Muscle of arm (tissue), 12 donors: Measurements from ENCODE around the gene FTSJ3. TPM values are rescaled to one million over a fixed set of nuclear protein-coding genes. Genes with fewer than 3 reads are reported as not detected.
"Not testable (repeated sequence)": the region's sequence is repeated elsewhere in the genome, so short reads cannot be mapped to it uniquely, and the experiment has no call there.

Source experiments
- DNase-seq: peaks from one replicate; pipeline ENCODE4 v3.0.0-alpha.2; 2013
- polyA plus RNA-seq, 12 donors: library from polyadenylated mRNA; unstranded; fragments of 120-200 nt; gene quantifications; one replicate each; pipeline ENCODE4 v1.2.1, GENCODE V29; 2013; ENCODE audit not compliant: insufficient read length in 12 of 12

The FTSJ3 gene
- polyA plus RNA-seq, 12 donors, result 27.6 to 47.4 (median 32.6) TPM; not detected in 1

- DNase-seq, result no peak
Measured at GRCh38 chr17:63830278-63830677, 2.8 kb upstream of the FTSJ3 start.

- DNase-seq, result no peak
Measured at GRCh38 chr17:63828936-63829335, 1.5 kb upstream of the FTSJ3 start.

DNA sequence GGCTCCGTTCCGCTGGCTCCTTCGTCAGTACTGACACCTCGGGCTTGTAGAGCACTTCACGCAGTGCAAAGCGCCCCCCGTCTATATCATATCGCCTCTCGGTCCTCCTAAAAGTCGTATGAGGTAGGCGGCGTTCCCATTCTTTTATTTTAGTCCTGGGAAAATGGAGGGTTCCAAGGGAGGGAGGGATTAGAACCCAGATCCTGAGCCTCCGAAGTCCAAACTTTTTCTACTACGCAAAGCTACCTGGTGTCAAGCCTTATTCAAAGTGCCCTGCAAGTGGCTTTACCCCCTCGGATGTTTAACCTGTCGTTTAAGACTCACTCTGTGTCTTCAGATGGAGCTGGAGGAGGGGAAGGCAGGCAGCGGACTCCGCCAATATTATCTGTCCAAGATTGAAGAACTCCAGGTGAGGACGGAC, 348 bp upstream of the FTSJ3 start:
- DNase-seq, result no peak

GRCh38 chr17:63826468-63827001, 928 bp downstream of the FTSJ3 start:
- DNase-seq, result no peak

GRCh38 chr17:63824362-63824761, 3.1 kb downstream of the FTSJ3 start:
- no peak for DNase-seq

DNA sequence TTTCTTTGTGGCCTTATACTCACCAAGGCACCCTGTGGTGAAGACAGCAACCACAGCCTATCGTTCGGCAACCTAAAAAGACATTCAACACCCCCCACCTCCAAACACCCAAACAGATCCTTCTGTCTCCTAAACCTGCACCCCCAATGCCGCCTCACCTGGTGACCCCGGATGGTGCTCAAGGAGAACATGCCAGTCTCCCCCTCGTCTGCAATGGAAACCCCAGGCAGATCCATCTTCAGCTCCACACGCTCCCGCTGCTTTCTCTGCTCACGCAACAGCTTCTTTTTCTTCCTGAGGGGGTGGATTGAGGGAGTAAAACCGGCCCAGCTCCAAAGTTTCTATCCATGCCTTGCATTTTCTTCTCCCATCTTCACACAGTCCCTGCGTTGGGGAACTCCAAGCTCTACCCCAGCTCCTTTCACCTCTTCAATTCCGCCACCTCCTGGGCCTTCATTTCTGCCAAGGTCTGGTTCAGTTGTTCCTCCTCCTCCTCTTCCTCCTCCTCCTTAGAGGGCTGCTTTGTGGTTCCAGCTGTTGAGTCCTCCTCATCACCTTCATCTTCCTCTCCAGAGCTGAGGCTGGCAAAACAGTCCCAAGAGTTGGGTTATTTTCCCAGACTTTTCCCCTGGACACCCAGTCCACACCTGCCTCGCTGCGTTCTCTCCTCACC, 3.7 kb downstream of the FTSJ3 start:
- DNase-seq, result no peak

DNA sequence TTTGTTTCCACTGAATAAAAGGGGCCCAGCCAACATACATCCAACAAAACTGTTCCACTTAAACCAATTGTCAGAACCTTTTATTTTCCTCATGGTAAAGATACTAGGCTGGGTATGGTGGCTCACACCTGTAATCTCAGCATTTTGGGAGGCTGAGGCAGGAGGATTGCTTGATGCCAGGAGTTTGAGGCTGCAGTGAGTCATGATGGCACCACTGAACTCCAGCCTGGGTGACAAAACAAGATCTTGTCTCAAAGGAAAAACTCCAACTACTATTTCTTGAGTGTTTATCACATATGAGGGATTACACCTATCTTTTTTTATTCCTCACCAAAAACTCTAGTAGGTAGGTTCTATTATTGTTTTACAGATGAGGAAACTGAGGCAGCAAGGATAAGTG, 4.9 kb downstream of the FTSJ3 start:
- DNase-seq, result no peak

GRCh38 chr17:63821804-63822203, 5.7 kb downstream of the FTSJ3 start:
- no peak for DNase-seq

- DNase-seq, result no peak
Measured at GRCh38 chr17:63820963-63821561, 6.4 kb downstream of the FTSJ3 start.

DNA sequence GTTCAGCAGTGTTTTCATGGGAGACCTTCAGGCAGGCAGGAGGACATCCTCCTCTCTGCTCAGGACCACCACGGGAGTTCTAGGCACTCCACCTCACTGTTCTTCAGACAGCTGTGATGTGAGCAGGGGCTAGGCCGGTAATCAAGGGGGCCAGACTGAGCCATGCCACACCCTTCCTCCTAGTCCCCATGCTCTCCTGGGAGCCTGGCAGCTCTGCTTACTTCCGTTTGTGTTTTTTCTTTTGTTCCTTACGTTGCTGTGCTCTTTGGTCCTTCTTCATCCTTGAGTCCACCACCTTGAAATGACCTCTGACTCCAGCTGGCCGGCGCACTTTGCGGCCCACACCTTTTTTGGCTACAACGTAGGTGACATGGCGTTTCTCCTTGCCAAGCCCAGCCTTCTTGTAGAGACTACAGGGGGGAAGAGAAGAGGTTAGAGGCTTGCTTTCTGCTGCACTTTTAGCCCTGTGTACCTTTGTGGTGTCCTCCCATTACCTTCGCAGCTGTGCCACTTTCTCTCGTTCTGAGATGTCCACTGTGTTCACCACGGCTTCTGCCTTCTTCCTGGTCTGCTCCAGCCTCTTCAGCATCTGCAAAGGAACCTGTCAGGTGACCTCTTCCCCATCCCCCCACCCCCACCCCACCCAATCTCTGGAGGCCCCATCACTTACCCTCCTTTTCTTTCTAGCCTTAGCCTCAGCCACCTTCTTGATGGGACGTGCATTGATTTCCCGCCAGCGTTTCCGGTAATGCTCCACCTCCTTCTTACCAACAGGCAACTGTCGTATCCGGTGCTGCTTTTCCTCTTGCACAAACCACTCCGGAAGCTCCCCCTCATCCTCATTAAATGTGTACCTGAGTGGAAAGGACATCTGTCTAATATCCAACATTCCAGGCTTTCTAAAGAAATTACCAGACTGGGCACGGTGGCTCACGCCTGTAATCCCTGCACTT, 7.6 kb downstream of the FTSJ3 start:
- no peak for DNase-seq

GRCh38 chr17:63819131-63819530, 8.3 kb downstream of the FTSJ3 start:
- DNase-seq, result no peak

DNA sequence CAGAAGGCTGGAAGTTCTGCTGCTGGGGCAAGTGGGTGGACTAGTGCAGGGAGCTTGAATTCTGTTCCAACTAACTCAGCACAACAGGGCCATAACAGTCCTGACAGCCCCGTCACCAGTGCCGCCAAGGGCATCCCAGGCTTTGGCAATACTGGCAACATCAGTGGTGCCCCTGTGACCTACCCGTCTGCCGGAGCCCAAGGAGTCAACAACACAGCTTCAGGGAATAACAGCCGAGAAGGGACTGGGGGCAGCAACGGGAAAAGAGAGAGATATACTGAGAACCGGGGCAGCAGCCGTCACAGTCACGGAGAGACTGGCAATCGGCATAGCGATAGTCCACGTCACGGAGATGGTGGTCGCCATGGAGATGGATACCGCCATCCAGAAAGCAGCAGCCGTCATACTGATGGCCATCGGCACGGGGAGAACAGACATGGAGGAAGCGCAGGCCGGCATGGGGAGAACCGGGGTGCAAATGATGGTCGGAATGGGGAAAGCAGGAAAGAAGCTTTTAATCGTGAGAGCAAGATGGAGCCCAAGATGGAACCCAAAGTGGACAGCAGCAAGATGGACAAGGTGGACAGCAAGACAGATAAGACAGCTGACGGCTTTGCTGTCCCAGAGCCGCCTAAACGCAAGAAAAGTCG, 9.6 kb downstream of the FTSJ3 start:
- DNase-seq, result no peak

- DNase-seq, result no peak
Measured at GRCh38 chr17:63816669-63817068, 10.8 kb downstream of the FTSJ3 start.

- no peak for DNase-seq
Measured at GRCh38 chr17:63816123-63816522, 11.3 kb downstream of the FTSJ3 start.

GRCh38 chr17:63809970-63810369, 17.5 kb downstream of the FTSJ3 start:
- no peak for DNase-seq

DNA sequence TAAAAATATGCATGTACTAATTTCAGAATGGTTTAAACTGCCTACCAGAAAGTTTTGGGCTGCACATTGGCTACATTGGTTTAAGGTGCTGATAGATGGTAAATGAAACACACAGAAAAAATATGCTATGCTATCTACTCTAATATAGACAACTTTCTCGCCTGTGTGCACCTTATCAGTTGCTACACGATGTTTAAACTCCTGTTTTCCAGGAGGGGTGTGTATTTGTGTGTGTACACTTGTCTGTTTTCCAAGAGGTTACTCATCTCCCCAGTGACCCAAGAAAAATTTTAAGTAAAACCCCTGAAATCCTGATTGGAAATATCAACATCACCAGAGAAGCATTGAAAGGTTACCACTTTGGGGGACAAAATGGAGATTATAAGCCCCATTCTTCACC, 21.9 kb downstream of the FTSJ3 start:
- DNase-seq, result no peak

DNA sequence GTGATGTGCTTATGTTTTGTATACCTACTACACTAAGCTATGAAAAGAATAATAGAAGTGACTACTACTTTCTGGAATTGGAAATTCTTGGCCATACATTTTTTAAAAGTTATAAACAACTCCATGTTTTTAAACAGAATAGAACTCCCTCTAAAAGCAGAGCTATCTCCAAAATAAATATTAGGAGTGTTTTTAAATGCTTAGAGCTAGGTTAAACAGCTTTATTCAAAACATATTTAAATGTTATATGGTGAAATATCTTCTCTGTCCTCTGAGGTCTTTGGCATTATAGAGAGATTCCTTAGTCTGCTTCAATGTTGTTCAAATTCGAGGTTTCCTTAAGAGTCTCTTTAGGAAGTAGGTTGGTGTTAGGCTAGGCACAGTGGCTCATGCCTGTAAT, 23.1 kb downstream of the FTSJ3 start:
- DNase-seq, result no peak

- DNase-seq, result no peak
Measured at GRCh38 chr17:63800783-63801182, 26.7 kb downstream of the FTSJ3 start.

GRCh38 chr17:63798572-63799106, 28.8 kb downstream of the FTSJ3 start:
- no peak for DNase-seq

- DNase-seq, result not testable (repeated sequence)
Measured at GRCh38 chr17:63796375-63796774, 31.1 kb downstream of the FTSJ3 start.

GRCh38 chr17:63792055-63792729, 35.3 kb downstream of the FTSJ3 start:
- no peak for DNase-seq
